Amniotic stem cell (primary cell): ENCODE data around the gene RREB1.

Source experiments
- DNase-seq: peaks from one replicate; lab custom pipeline; 2025; lab: John Stamatoyannopoulos, UW

RREB1 gene

GRCh38 chr6:7193122-7193521 lies 85.4 kb downstream of the RREB1 start:
- no peak for DNase-seq

GRCh38 chr6:7194657-7195056 lies 86.9 kb downstream of the RREB1 start:
- DNase-seq, result no peak

- no peak for DNase-seq
Measured at GRCh38 chr6:7195339-7196018, 87.7 kb downstream of the RREB1 start.

GRCh38 chr6:7196019-7196402 lies 88.2 kb downstream of the RREB1 start:
- DNase-seq, result no peak

GRCh38 chr6:7196685-7197283 lies 89.0 kb downstream of the RREB1 start:
- no peak for DNase-seq

DNA sequence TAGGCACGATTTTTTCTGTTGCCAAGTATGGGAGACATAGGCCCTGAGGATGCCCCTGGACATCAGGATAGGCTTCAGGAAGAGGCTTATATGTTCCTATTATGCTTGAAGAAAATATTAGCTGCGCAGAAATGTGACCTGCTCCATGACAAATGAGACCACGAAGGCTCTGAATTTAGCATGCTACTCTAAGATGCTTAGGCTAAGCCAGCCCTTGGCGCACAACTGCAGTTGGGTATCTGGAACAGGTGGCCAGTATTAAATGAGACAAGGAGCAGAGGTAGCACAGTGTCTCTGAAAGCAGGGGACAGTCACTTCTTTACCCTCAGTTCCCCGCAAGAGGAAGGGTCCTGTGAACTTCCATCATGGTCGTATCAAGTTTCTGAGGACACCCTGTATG lies 90.0 kb downstream of the RREB1 start:
- no peak for DNase-seq

- no peak for DNase-seq
Measured at GRCh38 chr6:7198833-7199800, 91.4 kb downstream of the RREB1 start.

- no peak for DNase-seq
Measured at GRCh38 chr6:7200598-7201443, 93.1 kb downstream of the RREB1 start.

GRCh38 chr6:7201444-7201731 lies 93.6 kb downstream of the RREB1 start:
- no peak for DNase-seq

DNA sequence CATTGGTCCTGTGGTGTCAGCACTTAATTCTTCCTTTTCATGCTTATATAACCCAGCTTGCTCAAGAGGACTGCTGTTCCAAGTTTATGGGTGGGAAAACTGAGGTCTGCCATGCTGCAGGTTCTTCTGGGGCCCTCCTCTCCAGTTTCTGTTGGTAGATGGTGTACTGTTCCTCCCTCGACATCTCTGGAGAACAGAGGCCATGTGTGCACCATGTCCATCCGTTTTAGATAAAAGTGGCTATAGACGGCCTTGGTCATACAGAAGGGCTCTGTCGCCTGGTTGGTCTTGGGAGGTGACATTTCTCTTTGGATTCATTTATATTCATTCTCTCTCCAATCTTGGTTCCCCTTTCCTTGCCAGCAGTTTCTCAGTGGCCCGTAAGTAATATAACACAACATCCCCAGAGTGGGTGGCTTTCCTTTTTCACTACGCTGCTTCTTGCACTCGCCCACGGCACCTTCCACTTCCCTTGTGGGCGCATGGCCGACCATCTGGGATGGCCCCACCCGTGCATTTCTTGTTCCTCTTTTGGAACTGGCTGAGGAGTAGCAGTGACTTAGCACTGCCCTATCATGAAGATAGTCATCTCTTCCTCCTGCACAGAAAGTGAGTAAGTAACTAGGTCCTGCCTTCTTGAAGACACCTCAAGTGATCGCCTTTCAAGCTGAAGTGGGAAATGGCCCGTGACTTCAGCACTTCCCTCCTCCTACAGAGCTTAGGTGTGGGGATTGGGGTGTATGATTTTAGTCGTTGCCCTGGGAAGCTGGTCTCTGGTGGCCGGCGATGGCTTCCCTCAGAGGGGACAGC lies 94.2 kb downstream of the RREB1 start:
- no peak for DNase-seq

- no peak for DNase-seq
Measured at GRCh38 chr6:7202950-7203349, 95.2 kb downstream of the RREB1 start.

GRCh38 chr6:7203939-7204338 lies 96.2 kb downstream of the RREB1 start:
- DNase-seq, result no peak

DNA sequence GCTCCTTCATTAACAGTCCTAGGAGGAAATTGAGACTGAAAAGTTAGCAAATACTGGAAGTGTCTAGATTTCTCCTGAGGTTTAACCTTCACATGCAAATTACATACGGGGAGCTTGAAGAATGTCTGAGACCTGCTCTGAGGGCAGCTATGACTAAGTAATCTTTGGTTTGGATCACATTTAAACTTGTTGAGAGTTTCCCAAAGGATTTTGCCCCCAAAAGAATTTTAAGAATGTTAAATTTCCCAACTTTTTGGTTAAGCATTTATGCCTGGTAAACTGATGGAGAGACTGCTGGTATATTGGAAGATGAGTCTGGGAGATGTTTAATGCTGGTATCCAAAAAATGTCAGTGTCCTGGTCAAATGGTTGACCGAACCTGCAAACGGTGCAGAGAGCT lies 97.0 kb downstream of the RREB1 start:
- no peak for DNase-seq

GRCh38 chr6:7207720-7208119 lies 100.0 kb downstream of the RREB1 start:
- no peak for DNase-seq

DNA sequence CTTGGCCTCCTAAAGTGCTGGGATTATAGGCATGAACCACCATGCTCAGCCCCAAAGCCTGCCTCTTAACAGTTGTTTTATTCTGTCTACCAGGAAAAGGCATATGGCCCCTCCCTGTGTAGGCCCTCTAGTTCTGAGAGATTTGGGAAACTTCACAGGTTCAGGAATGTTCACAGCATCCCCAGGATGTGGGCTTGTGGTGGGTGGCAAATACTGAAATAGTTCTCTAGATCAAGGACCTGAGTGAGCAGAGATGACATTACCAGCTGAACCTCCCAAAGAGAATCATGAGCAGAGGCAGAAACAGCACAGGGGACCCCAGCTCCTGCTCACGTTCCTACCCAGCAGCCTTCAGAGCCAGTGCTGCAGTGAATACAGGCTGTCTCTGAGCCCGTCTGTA lies 105.7 kb downstream of the RREB1 start:
- no peak for DNase-seq

DNA sequence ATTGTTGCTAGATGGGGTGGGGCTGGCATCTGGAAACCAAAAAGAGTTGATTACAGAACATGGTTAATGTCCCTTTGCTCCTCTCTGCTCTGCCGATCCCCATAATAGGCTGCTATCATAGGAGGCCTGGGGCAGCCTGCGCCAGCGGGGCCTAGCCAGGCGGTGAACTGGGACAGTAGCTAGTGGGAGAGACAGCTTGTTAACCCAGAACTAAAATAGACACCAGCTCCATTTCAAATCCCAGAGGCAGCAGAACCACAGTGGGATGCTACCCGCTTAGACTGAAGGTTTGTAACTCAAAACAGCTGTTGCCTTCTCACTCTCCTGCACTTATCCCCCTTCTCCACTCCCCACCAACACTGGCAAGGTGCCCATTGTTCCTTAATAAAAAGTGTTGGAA lies 106.7 kb downstream of the RREB1 start:
- DNase-seq, result no peak

GRCh38 chr6:7215131-7215530 lies 107.4 kb downstream of the RREB1 start:
- no peak for DNase-seq

- DNase-seq, result no peak
Measured at GRCh38 chr6:7215798-7216231, 108.1 kb downstream of the RREB1 start.

DNA sequence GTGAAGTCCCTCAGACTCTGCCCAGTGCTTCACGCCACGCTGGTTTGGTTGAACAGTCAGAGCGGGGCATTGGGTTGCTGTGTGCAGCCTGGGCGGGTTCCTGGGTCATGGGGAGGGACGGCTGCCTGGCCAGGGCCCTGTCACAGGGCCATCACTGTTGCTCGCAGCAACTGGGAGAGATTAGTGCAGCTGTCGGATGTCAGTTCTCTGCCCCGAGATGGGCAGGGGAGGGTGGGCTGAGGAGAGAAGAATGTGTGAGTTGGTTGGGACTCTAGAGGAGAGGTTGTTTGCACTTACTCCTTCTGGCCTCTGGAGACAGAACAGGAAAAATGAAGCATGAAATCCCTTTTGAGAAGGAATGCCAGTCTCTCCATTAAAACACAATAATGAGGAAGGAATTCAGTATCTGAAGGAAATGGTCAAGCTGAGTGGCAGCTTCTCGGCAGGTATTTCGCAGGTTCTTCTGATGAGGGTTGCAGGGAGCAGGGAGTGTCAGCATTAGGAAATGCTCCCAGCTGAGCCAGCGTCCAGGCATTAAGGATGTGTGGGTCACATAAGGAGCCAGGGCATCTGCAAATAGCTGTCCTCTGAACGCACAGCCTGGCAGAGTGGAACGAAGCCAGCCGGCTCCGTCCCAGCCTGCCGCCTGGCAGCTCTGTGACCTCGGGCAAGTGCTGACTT lies 109.3 kb downstream of the RREB1 start:
- no peak for DNase-seq

DNA sequence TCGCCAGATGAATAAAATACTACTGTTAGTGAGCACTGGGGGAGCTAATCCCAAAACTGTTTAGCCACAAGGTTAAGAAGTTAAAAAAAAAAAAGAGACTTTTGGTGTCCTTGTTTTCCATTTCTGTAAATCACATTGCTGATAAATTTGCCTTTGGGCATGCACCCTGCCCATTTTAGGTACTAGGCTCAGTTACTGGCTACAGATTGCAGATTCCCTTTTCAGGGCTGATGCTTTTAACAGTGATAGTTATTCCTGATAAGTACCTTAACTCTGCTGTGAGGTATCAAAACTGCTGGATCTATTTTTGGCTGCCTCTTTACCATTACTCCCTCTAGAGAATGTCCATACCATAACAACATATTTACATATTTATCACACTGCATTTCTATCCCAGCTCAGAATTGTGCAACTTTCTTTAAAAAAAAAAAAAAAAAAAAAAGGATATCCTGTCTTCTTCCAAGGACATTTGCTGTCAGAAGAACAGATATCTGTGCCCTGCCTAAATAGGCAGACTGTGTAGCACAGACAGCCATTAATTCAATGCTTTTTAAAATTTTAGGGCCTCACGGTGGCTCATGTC lies 110.7 kb downstream of the RREB1 start:
- DNase-seq, result no peak
